ENCODE data around the gene TMEM38B.

TMEM38B gene

DNA sequence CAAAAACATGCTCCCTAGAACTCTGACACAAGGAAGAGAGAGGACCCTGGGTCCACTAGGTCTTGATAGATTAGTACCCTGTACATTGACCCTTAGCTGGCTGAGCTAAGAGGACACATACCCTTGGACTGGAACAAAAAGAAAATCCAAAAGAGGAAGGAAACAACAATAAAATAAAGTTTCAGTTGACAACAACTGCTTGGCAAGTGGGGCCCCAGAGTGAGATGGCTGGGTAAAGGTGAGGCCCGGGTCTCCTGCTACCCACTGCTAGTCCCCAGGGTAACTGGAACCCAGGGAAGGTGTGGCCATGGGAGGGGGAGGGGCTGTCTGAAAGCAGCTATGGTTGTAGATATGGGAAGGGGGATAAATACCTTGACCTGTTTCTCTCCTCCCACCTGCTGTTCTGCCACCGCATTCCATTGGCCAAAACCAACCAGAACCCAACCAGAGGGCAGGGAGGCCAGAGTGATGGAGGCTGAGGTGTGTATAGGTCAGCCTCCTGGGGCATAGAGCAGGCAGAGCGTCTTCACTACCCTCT, 20.4 kb upstream of the TMEM38B start:
- H3K4me1 Mint-ChIP-seq (ENCODE audit: low read depth) = peaks cover 8% of the 10 kb centered on the region
- H3K9me3 Mint-ChIP-seq = no peaks in the 10 kb centered on the region
- no peak overlapping the region for H3K4me3 Mint-ChIP-seq
- no peaks in the 10 kb centered on the region for H3K36me3 Mint-ChIP-seq (ENCODE audit: low read depth)
- no peak overlapping the region for H3K27ac Mint-ChIP-seq
- H3K27me3 Mint-ChIP-seq = peaks cover 14% of the 10 kb centered on the region

DNA sequence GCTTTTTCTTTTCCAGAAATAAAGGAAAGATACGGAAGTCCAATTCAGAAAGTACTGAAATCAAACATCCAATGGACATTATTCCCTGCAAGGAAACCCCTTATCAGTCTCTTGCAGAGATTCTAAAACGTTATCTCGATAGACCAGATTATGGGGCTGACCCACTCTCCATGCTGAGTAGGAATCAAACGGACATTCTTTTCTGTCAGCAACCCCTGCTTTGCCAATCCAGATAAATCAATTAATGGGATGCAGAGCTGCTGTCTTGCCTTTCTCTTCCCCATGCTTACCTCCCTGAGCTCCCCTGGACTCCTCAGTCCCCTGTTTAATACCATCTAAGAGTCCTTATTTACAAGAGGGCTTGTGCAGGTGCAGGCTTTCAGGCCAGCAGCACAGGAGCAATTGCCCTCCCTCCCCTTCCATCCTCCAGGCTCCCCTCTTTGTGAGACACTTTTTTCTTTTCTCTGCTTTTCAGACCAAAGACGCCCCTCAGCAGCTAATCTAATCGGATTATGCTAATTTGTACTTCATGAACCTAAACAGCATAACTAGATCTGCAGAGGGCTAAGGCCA, 17.9 kb upstream of the TMEM38B start:
- no peaks in the 10 kb centered on the region for H3K9me3 Mint-ChIP-seq
- H3K27ac Mint-ChIP-seq = no peak overlapping the region
- H3K36me3 Mint-ChIP-seq (ENCODE audit: low read depth) = no peaks in the 10 kb centered on the region
- peaks cover 11% of the 10 kb centered on the region for H3K27me3 Mint-ChIP-seq
- peaks cover 8% of the 10 kb centered on the region for H3K4me1 Mint-ChIP-seq (ENCODE audit: low read depth)
- H3K4me3 Mint-ChIP-seq = no peak overlapping the region

DNA sequence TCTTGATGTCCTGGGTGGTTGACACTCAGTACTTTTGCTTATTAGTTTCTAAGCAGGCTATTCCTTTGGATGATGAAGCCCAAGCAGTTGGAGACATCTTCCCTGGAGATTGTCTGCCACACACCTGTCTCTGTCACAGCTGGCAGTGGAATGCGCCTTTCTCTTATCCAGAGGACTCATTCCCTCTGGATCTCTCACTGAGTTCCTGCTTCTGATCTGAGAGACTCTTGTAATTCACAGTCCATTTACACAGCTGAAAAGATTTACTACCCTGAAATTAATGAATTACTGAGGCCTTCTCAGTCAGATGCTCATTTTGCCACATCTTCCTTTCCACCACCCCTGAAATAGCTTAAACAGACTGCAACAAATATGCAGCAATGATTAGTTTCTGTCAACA, 16.2 kb upstream of the TMEM38B start:
- no peaks in the 10 kb centered on the region for H3K9me3 Mint-ChIP-seq
- peaks cover 3% of the 10 kb centered on the region for H3K27me3 Mint-ChIP-seq
- peaks cover 2% of the 10 kb centered on the region for H3K4me1 Mint-ChIP-seq (ENCODE audit: low read depth)
- H3K27ac Mint-ChIP-seq = no peak overlapping the region
- no peak overlapping the region for H3K4me3 Mint-ChIP-seq
- H3K36me3 Mint-ChIP-seq (ENCODE audit: low read depth) = no peaks in the 10 kb centered on the region

- no peaks in the 10 kb centered on the region for H3K9me3 Mint-ChIP-seq
- H3K4me1 Mint-ChIP-seq (ENCODE audit: low read depth) = no peaks in the 10 kb centered on the region
- H3K27me3 Mint-ChIP-seq = no peaks in the 10 kb centered on the region
- no peak overlapping the region for H3K27ac Mint-ChIP-seq
- no peaks in the 10 kb centered on the region for H3K36me3 Mint-ChIP-seq (ENCODE audit: low read depth)
- H3K4me3 Mint-ChIP-seq = no peak overlapping the region
Observed at GRCh38 chr9:105678781-105679180, 15.6 kb upstream of the TMEM38B start.

DNA sequence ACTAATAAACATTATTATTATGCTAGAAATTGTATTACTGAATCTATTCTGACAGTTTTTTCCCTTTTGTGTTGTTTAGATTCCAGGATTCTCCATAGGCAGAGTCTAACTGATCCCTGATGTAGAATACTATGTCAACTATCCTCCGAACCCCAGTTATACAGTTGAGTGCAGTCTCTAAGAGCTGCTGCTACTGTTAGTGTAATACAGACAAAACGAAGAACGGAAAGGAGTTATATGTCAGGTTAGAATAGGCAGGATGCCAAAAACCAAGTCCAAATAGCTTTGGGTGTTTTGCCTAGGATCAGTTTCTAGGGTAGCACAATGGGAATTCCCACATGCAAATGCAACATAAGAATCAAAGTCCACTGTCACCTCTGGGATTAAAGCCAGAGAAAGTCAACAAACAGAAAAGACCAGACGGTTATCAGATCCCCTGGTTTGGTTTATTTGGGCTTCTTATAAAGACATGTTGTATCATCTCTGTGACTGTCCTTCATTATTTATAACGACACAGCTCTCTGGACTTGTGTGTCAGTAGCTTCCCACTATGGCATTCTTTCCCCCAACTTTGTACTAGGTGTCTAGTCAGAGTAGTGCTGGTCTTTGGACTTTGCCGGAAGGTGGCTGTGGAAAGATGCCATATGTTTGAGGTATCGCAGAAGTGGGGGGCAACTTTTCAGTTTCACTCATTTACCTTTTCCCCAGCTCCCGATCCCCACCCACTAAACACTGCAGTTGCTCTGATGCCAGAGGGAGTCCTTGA, 14.9 kb upstream of the TMEM38B start:
- Mint-ChIP-seq H3K27me3 (no peaks in the 10 kb centered on the region), H3K4me1 (ENCODE audit: low read depth) (no peaks in the 10 kb centered on the region), H3K36me3 (ENCODE audit: low read depth) (no peaks in the 10 kb centered on the region), H3K27ac (no peak overlapping the region), H3K9me3 (no peaks in the 10 kb centered on the region), H3K4me3 (no peak overlapping the region)

DNA sequence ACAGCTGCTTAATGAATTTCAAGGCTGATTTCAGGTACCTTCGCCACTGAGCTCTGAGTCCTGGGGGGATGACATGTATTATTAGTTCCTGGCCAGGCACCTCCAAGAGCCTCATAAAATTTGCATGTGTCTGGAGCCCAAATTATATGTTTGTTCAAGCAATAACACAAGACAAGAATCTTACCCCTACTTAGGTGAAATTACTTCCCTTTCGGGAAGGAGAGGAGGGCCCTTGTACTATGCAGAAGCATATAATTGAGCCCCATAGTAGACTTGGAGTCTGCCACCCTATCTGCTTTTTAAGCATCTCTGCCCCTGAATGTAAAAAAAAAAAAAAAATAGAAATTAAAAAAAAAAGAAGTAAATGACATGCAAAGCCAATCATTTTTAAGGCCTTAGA, 13.0 kb upstream of the TMEM38B start:
- Mint-ChIP-seq H3K4me3 (no peak overlapping the region), H3K27me3 (no peaks in the 10 kb centered on the region), H3K4me1 (ENCODE audit: low read depth) (no peaks in the 10 kb centered on the region), H3K9me3 (no peaks in the 10 kb centered on the region), H3K27ac (no peak overlapping the region), H3K36me3 (ENCODE audit: low read depth) (no peaks in the 10 kb centered on the region)

DNA sequence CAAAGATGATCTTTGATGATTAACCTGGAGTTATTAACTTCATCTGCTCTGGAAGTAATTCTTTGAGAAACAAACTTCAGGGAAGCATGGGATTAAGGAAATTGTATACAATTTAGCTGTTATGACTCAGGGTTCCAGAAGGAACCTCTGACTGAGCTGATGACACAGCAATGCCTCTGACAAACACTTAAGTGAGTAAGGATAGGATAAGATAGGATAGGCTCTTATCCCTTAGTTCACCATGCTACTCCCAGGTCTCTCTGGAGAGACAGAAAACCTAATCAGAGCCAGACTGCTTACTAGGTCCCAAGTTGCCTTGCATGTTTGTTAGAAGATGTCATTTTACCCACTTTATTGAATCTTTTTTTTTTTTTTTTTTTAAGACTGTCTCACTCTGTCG, 12.6 kb upstream of the TMEM38B start:
- H3K27ac Mint-ChIP-seq = no peak overlapping the region
- H3K27me3 Mint-ChIP-seq = no peaks in the 10 kb centered on the region
- H3K4me3 Mint-ChIP-seq = no peak overlapping the region
- H3K9me3 Mint-ChIP-seq = no peaks in the 10 kb centered on the region
- no peaks in the 10 kb centered on the region for H3K36me3 Mint-ChIP-seq (ENCODE audit: low read depth)
- no peaks in the 10 kb centered on the region for H3K4me1 Mint-ChIP-seq (ENCODE audit: low read depth)

DNA sequence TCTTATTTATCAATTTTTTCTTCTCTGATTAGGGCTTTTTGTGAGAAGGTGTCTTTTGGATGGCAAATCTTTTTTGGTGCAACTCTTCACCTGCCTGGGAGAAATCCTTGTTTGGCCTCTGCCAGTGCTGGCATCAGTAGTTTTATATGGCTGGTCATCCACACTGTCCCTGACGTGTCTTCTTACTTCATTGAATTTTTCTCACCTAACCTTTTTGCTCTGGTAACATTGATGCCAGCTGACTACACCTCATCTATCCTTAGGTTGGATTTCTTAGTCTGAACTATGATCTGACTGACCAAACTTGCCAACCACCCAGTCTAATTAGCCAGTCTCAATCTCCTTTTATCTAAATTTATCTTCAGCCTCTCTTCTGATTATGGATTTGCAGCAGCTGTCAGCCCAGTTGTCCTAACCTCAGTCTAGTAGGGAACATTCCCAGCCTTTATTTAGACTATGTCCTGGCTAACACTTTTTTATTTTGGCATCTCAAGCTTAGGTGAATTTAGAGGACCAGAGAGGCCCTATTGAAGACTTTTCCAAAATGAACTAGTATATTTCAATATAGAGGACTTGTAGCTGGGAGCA, 10.6 kb upstream of the TMEM38B start:
- no peaks in the 10 kb centered on the region for H3K4me1 Mint-ChIP-seq (ENCODE audit: low read depth)
- no peaks in the 10 kb centered on the region for H3K36me3 Mint-ChIP-seq (ENCODE audit: low read depth)
- no peak overlapping the region for H3K4me3 Mint-ChIP-seq
- H3K9me3 Mint-ChIP-seq = no peaks in the 10 kb centered on the region
- peaks cover 5% of the 10 kb centered on the region for H3K27me3 Mint-ChIP-seq
- H3K27ac Mint-ChIP-seq = no peak overlapping the region

DNA sequence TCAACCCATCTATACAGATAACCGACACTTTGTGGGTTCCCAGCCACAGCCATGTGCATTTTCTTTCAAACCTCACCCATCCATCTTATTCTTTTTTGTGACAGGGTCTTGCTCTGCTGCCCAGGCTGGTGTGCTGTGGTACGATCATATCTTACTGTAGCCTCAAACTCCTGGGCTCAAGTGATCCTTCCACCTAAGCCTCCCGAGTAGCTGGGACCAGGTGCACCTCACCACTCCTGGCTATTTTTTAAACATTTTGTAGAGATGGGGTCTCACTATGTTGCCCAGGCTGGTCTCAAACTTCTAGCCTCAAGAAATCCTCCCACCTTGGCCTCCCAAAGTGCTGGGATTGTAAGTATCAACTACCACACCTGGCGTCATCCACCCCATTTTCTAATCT, 7.4 kb upstream of the TMEM38B start:
- no peak overlapping the region for H3K27ac Mint-ChIP-seq
- H3K9me3 Mint-ChIP-seq = no peaks in the 10 kb centered on the region
- H3K27me3 Mint-ChIP-seq = peaks cover 17% of the 10 kb centered on the region
- H3K4me1 Mint-ChIP-seq (ENCODE audit: low read depth) = no peaks in the 10 kb centered on the region
- H3K36me3 Mint-ChIP-seq (ENCODE audit: low read depth) = no peaks in the 10 kb centered on the region
- H3K4me3 Mint-ChIP-seq = no peak overlapping the region

GRCh38 chr9:105690742-105691141, 3.6 kb upstream of the TMEM38B start:
- Mint-ChIP-seq H3K4me3 (no peak overlapping the region), H3K27me3 (peaks cover 28% of the 10 kb centered on the region), H3K4me1 (ENCODE audit: low read depth) (peaks cover 18% of the 10 kb centered on the region), H3K36me3 (ENCODE audit: low read depth) (no peaks in the 10 kb centered on the region), H3K27ac (no peak overlapping the region), H3K9me3 (no peaks in the 10 kb centered on the region)

DNA sequence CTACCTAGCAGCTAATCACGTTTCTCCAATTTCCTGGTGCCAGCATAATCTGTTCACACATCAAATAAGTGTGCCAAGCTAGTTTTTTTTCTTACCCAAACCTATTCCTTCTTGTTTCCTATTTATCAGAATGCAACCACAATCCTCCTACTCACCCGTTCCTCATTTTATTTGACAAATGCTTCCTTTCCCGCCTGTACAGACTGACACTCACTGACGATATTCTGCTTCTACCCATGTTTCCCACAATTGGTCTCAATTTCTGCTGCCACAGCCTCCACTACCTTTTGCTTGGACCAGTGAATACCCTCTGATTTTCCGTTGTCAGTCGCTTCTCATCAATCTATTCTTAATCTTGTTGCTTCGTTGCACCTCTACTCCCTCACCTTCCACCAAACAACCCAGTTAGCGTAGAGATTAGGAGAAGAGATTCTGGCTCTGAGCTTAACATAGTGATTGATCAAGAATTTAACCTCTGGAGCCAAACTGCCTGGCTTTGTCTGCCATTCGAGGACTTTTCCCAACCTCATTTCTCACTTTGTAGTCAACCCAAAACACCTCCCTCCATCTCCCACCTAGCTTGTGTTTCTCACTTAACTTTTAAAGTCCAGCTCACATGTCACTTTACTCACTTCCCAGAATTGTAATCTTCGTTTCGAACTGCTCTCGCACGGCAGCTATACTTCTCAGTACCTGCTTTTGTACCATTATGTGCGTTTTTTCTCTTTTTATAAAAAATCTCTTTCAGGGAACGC, 729 bp upstream of the TMEM38B start:
- peak overlapping the region; percentile 17 for H3K27ac Mint-ChIP-seq
- H3K4me3 Mint-ChIP-seq = peak overlapping the region; percentile 89
- H3K36me3 Mint-ChIP-seq (ENCODE audit: low read depth) = no peaks in the 10 kb centered on the region
- H3K4me1 Mint-ChIP-seq (ENCODE audit: low read depth) = peaks cover 28% of the 10 kb centered on the region
- H3K27me3 Mint-ChIP-seq = peaks cover 23% of the 10 kb centered on the region
- H3K9me3 Mint-ChIP-seq = no peaks in the 10 kb centered on the region

GRCh38 chr9:105694848-105695581, 674 bp downstream of the TMEM38B start:
- Mint-ChIP-seq H3K27me3 (peaks cover 23% of the 10 kb centered on the region), H3K36me3 (ENCODE audit: low read depth) (no peaks in the 10 kb centered on the region), H3K9me3 (no peaks in the 10 kb centered on the region), H3K4me3 (peak overlapping the region; percentile 89), H3K27ac (peak overlapping the region; percentile 60), H3K4me1 (ENCODE audit: low read depth) (peaks cover 41% of the 10 kb centered on the region)

DNA sequence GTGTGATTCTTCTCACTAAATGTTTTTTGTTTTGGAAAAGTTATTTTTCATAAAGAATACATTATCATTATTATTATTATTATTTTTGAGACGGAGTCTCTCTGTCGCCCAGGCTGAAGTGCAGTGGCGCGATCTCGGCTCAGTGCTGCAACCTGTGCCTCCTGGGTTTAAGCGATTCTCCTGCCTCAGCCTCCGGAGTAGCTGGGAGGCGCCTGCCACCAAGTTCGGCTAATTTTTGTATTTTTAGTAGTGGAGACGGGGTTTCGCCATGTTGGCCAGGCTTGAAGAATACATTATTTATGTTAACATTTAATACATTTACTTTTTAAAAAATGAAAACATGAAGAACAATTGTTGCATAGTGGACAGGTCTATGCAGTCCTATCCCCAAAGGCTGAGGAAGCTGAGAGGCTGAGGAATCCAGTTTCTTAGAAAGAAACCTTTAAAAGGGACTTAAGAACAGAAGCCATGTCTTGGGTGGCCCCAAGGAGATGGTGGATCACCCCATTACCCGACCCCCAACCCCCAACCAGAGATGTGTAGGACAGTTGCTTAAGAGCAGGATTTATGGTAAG, 2.0 kb downstream of the TMEM38B start:
- peaks cover 51% of the 10 kb centered on the region for H3K4me1 Mint-ChIP-seq (ENCODE audit: low read depth)
- no peak overlapping the region for H3K4me3 Mint-ChIP-seq
- no peaks in the 10 kb centered on the region for H3K36me3 Mint-ChIP-seq (ENCODE audit: low read depth)
- no peak overlapping the region for H3K27ac Mint-ChIP-seq
- peaks cover 15% of the 10 kb centered on the region for H3K27me3 Mint-ChIP-seq
- no peaks in the 10 kb centered on the region for H3K9me3 Mint-ChIP-seq

- Mint-ChIP-seq H3K4me1 (ENCODE audit: low read depth) (peaks cover 49% of the 10 kb centered on the region), H3K27ac (no peak overlapping the region), H3K27me3 (peaks cover 8% of the 10 kb centered on the region), H3K9me3 (no peaks in the 10 kb centered on the region), H3K4me3 (no peak overlapping the region), H3K36me3 (ENCODE audit: low read depth) (no peaks in the 10 kb centered on the region)
Observed at GRCh38 chr9:105697871-105698270, 3.5 kb downstream of the TMEM38B start.
